ENCODE measurements around the gene FIGLA.

The FIGLA gene

GRCh38 chr2:70765507-70765906, 24.9 kb downstream of the FIGLA start:
- no peaks in the 10 kb centered on the region for H3K9me3 ChIP-seq (ENCODE audit: control insufficient read depth in 1 of 2, low read length in 2 of 2)
- no peaks in the 10 kb centered on the region for H3K36me3 ChIP-seq (ENCODE audit: control insufficient read depth in 1 of 2, insufficient read depth in 2 of 2, low read length in 2 of 2)
- H3K9ac ChIP-seq (ENCODE audit: low read depth in 1 of 2, low read length in 2 of 2): no peak overlapping the region
- no peak overlapping the region for H3K27ac ChIP-seq (ENCODE audit: low read depth, low read length)
- no peak overlapping the region for H3K4me3 ChIP-seq (ENCODE audit: low read depth in 1 of 2, low read length in 2 of 2)
- H3K4me1 ChIP-seq (ENCODE audit: control insufficient read depth in 1 of 2, insufficient read depth in 2 of 2, low read length in 2 of 2): peaks cover 6 to 7% of the 10 kb centered on the region in 2 donors
- H3K27me3 ChIP-seq (ENCODE audit: control insufficient read depth in 1 of 2, insufficient read depth in 2 of 2, low read length in 2 of 2): peaks cover 36 to 38% of the 10 kb centered on the region in 2 donors

- Histone ChIP-seq H3K27me3 (ENCODE audit: control insufficient read depth in 1 of 2, insufficient read depth in 2 of 2, low read length in 2 of 2) (peaks cover 3 to 7% of the 10 kb centered on the region in 2 donors), H3K27ac (ENCODE audit: low read depth, low read length) (no peak overlapping the region), H3K9me3 (ENCODE audit: control insufficient read depth in 1 of 2, low read length in 2 of 2) (no peaks in the 10 kb centered on the region), H3K4me1 (ENCODE audit: control insufficient read depth in 1 of 2, insufficient read depth in 2 of 2, low read length in 2 of 2) (no peaks in the 10 kb centered on the region), H3K9ac (ENCODE audit: low read depth in 1 of 2, low read length in 2 of 2) (no peak overlapping the region), H3K4me3 (ENCODE audit: low read depth in 1 of 2, low read length in 2 of 2) (no peak overlapping the region), H3K36me3 (ENCODE audit: control insufficient read depth in 1 of 2, insufficient read depth in 2 of 2, low read length in 2 of 2) (no peaks in the 10 kb centered on the region)
Observed at GRCh38 chr2:70759446-70759845, 31.0 kb downstream of the FIGLA start.

- Histone ChIP-seq H3K27me3 (ENCODE audit: control insufficient read depth in 1 of 2, insufficient read depth in 2 of 2, low read length in 2 of 2) (peaks cover 3 to 10% of the 10 kb centered on the region in 2 donors), H3K9me3 (ENCODE audit: control insufficient read depth in 1 of 2, low read length in 2 of 2) (no peaks in the 10 kb centered on the region), H3K36me3 (ENCODE audit: control insufficient read depth in 1 of 2, insufficient read depth in 2 of 2, low read length in 2 of 2) (no peaks in the 10 kb centered on the region), H3K4me3 (ENCODE audit: low read depth in 1 of 2, low read length in 2 of 2) (no peak overlapping the region), H3K27ac (ENCODE audit: low read depth, low read length) (no peak overlapping the region), H3K4me1 (ENCODE audit: control insufficient read depth in 1 of 2, insufficient read depth in 2 of 2, low read length in 2 of 2) (no peaks in the 10 kb centered on the region), H3K9ac (ENCODE audit: low read depth in 1 of 2, low read length in 2 of 2) (no peak overlapping the region)
Observed at GRCh38 chr2:70757966-70758365, 32.5 kb downstream of the FIGLA start.

GRCh38 chr2:70757360-70757759, 33.1 kb downstream of the FIGLA start:
- Histone ChIP-seq H3K9me3 (ENCODE audit: control insufficient read depth in 1 of 2, low read length in 2 of 2) (no peaks in the 10 kb centered on the region), H3K27me3 (ENCODE audit: control insufficient read depth in 1 of 2, insufficient read depth in 2 of 2, low read length in 2 of 2) (peaks cover 3 to 10% of the 10 kb centered on the region in 2 donors), H3K4me1 (ENCODE audit: control insufficient read depth in 1 of 2, insufficient read depth in 2 of 2, low read length in 2 of 2) (no peaks in the 10 kb centered on the region), H3K9ac (ENCODE audit: low read depth in 1 of 2, low read length in 2 of 2) (no peak overlapping the region), H3K27ac (ENCODE audit: low read depth, low read length) (no peak overlapping the region), H3K4me3 (ENCODE audit: low read depth in 1 of 2, low read length in 2 of 2) (no peak overlapping the region), H3K36me3 (ENCODE audit: control insufficient read depth in 1 of 2, insufficient read depth in 2 of 2, low read length in 2 of 2) (no peaks in the 10 kb centered on the region)

- Histone ChIP-seq H3K9me3 (ENCODE audit: control insufficient read depth in 1 of 2, low read length in 2 of 2) (no peaks in the 10 kb centered on the region), H3K27ac (ENCODE audit: low read depth, low read length) (no peak overlapping the region), H3K9ac (ENCODE audit: low read depth in 1 of 2, low read length in 2 of 2) (no peak overlapping the region), H3K36me3 (ENCODE audit: control insufficient read depth in 1 of 2, insufficient read depth in 2 of 2, low read length in 2 of 2) (no peaks in the 10 kb centered on the region), H3K27me3 (ENCODE audit: control insufficient read depth in 1 of 2, insufficient read depth in 2 of 2, low read length in 2 of 2) (peaks cover 3 to 10% of the 10 kb centered on the region in 2 donors), H3K4me1 (ENCODE audit: control insufficient read depth in 1 of 2, insufficient read depth in 2 of 2, low read length in 2 of 2) (no peaks in the 10 kb centered on the region), H3K4me3 (ENCODE audit: low read depth in 1 of 2, low read length in 2 of 2) (no peak overlapping the region)
Observed at GRCh38 chr2:70756128-70756527, 34.3 kb downstream of the FIGLA start.

GRCh38 chr2:70753902-70754301, 36.5 kb downstream of the FIGLA start:
- peaks cover 3 to 14% of the 10 kb centered on the region in 2 donors for H3K27me3 ChIP-seq (ENCODE audit: control insufficient read depth in 1 of 2, insufficient read depth in 2 of 2, low read length in 2 of 2)
- no peaks in the 10 kb centered on the region for H3K36me3 ChIP-seq (ENCODE audit: control insufficient read depth in 1 of 2, insufficient read depth in 2 of 2, low read length in 2 of 2)
- H3K4me1 ChIP-seq (ENCODE audit: control insufficient read depth in 1 of 2, insufficient read depth in 2 of 2, low read length in 2 of 2): no peaks in the 10 kb centered on the region
- no peak overlapping the region for H3K4me3 ChIP-seq (ENCODE audit: low read depth in 1 of 2, low read length in 2 of 2)
- no peak overlapping the region for H3K9ac ChIP-seq (ENCODE audit: low read depth in 1 of 2, low read length in 2 of 2)
- H3K9me3 ChIP-seq (ENCODE audit: control insufficient read depth in 1 of 2, low read length in 2 of 2): no peaks in the 10 kb centered on the region
- H3K27ac ChIP-seq (ENCODE audit: low read depth, low read length): no peak overlapping the region

GRCh38 chr2:70753031-70753430, 37.4 kb downstream of the FIGLA start:
- no peaks in the 10 kb centered on the region for H3K9me3 ChIP-seq (ENCODE audit: control insufficient read depth in 1 of 2, low read length in 2 of 2)
- H3K4me3 ChIP-seq (ENCODE audit: low read depth in 1 of 2, low read length in 2 of 2): no peak overlapping the region
- no peak overlapping the region for H3K9ac ChIP-seq (ENCODE audit: low read depth in 1 of 2, low read length in 2 of 2)
- no peaks in the 10 kb centered on the region for H3K36me3 ChIP-seq (ENCODE audit: control insufficient read depth in 1 of 2, insufficient read depth in 2 of 2, low read length in 2 of 2)
- no peak overlapping the region for H3K27ac ChIP-seq (ENCODE audit: low read depth, low read length)
- peaks cover 3 to 14% of the 10 kb centered on the region in 2 donors for H3K27me3 ChIP-seq (ENCODE audit: control insufficient read depth in 1 of 2, insufficient read depth in 2 of 2, low read length in 2 of 2)
- H3K4me1 ChIP-seq (ENCODE audit: control insufficient read depth in 1 of 2, insufficient read depth in 2 of 2, low read length in 2 of 2): no peaks in the 10 kb centered on the region

- no peak overlapping the region for H3K4me3 ChIP-seq (ENCODE audit: low read depth in 1 of 2, low read length in 2 of 2)
- peaks cover 3 to 16% of the 10 kb centered on the region in 2 donors for H3K27me3 ChIP-seq (ENCODE audit: control insufficient read depth in 1 of 2, insufficient read depth in 2 of 2, low read length in 2 of 2)
- H3K4me1 ChIP-seq (ENCODE audit: control insufficient read depth in 1 of 2, insufficient read depth in 2 of 2, low read length in 2 of 2): no peaks in the 10 kb centered on the region
- H3K27ac ChIP-seq (ENCODE audit: low read depth, low read length): no peak overlapping the region
- no peak overlapping the region for H3K9ac ChIP-seq (ENCODE audit: low read depth in 1 of 2, low read length in 2 of 2)
- H3K9me3 ChIP-seq (ENCODE audit: control insufficient read depth in 1 of 2, low read length in 2 of 2): no peaks in the 10 kb centered on the region
- H3K36me3 ChIP-seq (ENCODE audit: control insufficient read depth in 1 of 2, insufficient read depth in 2 of 2, low read length in 2 of 2): no peaks in the 10 kb centered on the region
Observed at GRCh38 chr2:70752396-70752795, 38.0 kb downstream of the FIGLA start.

- H3K9ac ChIP-seq (ENCODE audit: low read depth in 1 of 2, low read length in 2 of 2): no peak overlapping the region
- H3K27me3 ChIP-seq (ENCODE audit: control insufficient read depth in 1 of 2, insufficient read depth in 2 of 2, low read length in 2 of 2): peaks cover 3 to 18% of the 10 kb centered on the region in 2 donors
- no peak overlapping the region for H3K4me3 ChIP-seq (ENCODE audit: low read depth in 1 of 2, low read length in 2 of 2)
- no peaks in the 10 kb centered on the region for H3K4me1 ChIP-seq (ENCODE audit: control insufficient read depth in 1 of 2, insufficient read depth in 2 of 2, low read length in 2 of 2)
- no peaks in the 10 kb centered on the region for H3K36me3 ChIP-seq (ENCODE audit: control insufficient read depth in 1 of 2, insufficient read depth in 2 of 2, low read length in 2 of 2)
- no peak overlapping the region for H3K27ac ChIP-seq (ENCODE audit: low read depth, low read length)
- H3K9me3 ChIP-seq (ENCODE audit: control insufficient read depth in 1 of 2, low read length in 2 of 2): no peaks in the 10 kb centered on the region
Observed at GRCh38 chr2:70751881-70752280, 38.6 kb downstream of the FIGLA start.

GRCh38 chr2:70750320-70750719, 40.1 kb downstream of the FIGLA start:
- Histone ChIP-seq H3K4me1 (ENCODE audit: control insufficient read depth in 1 of 2, insufficient read depth in 2 of 2, low read length in 2 of 2) (no peaks in the 10 kb centered on the region), H3K4me3 (ENCODE audit: low read depth in 1 of 2, low read length in 2 of 2) (no peak overlapping the region), H3K9ac (ENCODE audit: low read depth in 1 of 2, low read length in 2 of 2) (no peak overlapping the region), H3K27ac (ENCODE audit: low read depth, low read length) (no peak overlapping the region), H3K36me3 (ENCODE audit: control insufficient read depth in 1 of 2, insufficient read depth in 2 of 2, low read length in 2 of 2) (no peaks in the 10 kb centered on the region), H3K27me3 (ENCODE audit: control insufficient read depth in 1 of 2, insufficient read depth in 2 of 2, low read length in 2 of 2) (peaks cover 2 to 20% of the 10 kb centered on the region in 2 donors), H3K9me3 (ENCODE audit: control insufficient read depth in 1 of 2, low read length in 2 of 2) (no peaks in the 10 kb centered on the region)
